ENCODE measurements around the gene PER2.
"Not testable (repeated sequence)": the region's sequence is repeated elsewhere in the genome, so short reads cannot be mapped to it uniquely, and the experiment has no call there.

PER2 gene

DNA sequence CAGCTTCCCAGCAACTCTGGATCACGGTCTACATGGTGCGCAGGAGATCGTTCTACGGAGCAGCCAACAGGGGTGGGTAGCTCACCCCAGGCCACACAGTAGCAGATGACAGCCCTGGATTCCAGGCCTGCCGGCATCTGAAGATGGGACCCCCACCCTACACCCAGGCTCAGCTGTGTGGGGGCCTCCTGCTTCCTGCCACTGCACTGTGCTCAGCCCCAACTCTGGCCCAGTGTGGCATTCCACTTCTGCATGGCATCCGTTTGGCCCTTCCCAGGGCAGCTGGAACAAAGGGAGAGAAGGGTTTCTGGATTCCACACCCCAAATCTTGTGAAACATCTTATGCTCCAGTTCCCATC is 9.1 kb downstream of the PER2 start:
- TF ChIP-seq, protein P1, sequence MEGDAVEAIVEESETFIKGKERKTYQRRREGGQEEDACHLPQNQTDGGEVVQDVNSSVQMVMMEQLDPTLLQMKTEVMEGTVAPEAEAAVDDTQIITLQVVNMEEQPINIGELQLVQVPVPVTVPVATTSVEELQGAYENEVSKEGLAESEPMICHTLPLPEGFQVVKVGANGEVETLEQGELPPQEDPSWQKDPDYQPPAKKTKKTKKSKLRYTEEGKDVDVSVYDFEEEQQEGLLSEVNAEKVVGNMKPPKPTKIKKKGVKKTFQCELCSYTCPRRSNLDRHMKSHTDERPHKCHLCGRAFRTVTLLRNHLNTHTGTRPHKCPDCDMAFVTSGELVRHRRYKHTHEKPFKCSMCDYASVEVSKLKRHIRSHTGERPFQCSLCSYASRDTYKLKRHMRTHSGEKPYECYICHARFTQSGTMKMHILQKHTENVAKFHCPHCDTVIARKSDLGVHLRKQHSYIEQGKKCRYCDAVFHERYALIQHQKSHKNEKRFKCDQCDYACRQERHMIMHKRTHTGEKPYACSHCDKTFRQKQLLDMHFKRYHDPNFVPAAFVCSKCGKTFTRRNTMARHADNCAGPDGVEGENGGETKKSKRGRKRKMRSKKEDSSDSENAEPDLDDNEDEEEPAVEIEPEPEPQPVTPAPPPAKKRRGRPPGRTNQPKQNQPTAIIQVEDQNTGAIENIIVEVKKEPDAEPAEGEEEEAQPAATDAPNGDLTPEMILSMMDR (IDR thresholded peaks at IDR 0.05; ENCODE audit: low read depth, low read length) = no peak
- no peak for DNase-seq (ENCODE audit: extremely low read depth, low read depth)

DNA sequence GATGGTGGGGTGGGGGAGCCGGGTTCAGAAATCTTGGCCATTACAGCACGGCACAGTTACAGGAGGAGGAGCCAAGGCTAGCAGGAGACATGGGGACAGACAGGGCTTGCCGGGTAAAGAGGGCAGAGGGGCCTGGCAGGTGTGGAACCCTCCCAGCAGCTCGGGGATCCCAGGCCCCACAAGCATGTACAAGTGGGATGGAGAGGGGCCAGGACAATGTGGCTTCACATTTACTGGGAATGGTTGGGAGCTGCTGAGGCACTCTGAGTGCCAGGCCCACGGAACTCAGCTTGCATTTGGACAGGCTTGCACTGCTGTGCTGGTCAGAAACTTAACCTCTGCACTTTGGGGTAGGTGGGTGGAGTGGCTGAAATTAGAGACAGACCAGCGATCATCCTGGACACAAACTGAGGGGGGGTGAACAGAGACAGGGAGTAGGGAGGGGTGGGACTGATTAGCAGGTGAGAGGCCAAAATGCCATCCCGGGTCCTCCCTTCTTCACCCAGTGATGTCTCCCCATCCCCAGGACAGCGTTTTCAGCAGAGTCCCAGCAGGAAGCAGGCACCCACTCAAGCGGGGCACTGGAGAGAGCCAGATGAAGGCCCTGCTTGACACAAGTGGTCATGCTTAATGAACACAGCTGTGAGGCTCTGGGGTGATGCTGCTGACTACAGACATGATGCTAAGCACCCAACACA is 9.6 kb downstream of the PER2 start:
- DNase-seq (ENCODE audit: extremely low read depth, low read depth) = no peak
- TF ChIP-seq, protein P1 (IDR thresholded peaks at IDR 0.05; ENCODE audit: low read depth, low read length) = no peak

DNA sequence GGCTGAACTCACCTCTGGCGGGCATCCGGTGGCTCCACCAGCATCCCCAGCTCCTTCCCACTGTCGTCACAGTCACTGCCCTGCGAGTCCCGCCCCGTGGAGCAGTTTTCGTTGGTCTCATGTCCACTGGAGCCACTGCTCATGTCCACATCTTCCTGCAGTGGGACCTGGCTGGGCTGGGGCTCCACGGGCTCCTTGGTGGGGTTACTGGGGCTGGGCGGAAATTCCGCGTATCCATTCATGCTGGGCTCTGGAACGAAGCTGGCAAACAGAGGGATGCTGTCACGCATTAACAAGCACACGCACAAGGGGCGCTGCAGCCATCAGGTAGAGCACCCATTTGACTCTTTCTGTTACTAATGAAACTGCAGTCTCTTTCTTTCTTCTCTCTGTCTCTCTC is 10.7 kb downstream of the PER2 start:
- no peak for DNase-seq (ENCODE audit: extremely low read depth, low read depth)
- TF ChIP-seq, protein P1 (IDR thresholded peaks at IDR 0.05; ENCODE audit: low read depth, low read length) = no peak

DNA sequence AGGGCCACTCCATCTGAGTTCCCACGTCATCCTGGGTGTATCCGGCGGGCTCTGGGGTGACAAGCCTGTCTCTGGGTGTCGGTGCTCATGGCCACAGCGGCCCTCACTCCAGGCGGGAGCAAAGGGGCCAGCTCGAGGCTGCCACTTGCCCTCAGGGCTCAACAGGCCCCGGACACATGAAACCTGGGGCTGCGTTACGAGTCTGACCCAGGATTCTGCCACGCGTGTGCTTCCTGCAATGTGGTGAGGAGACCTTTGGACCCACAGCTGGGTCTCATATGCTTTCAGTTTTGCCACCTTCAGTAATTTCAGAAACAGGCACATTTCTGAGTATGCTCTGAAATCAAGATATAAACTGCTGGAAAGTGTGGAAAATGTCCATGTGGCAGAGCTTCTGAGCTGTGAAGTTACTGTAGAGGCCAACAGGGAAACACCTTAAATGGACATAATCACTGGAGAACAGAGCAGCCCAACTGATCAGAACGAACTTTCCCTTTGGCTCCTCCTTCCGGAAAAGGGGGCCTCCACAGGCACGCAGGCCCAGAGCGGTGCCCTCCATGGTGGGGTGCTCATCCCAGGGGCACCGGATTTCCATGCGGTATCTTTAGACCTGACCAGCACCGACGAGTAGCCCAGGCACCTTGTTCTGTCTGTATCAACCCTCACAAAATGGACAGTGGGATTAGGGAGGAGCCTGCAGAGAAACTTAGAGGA is 14.1 kb downstream of the PER2 start:
- no peak for DNase-seq (ENCODE audit: extremely low read depth, low read depth)
- TF ChIP-seq, protein P1 (IDR thresholded peaks at IDR 0.05; ENCODE audit: low read depth, low read length) = no peak

DNA sequence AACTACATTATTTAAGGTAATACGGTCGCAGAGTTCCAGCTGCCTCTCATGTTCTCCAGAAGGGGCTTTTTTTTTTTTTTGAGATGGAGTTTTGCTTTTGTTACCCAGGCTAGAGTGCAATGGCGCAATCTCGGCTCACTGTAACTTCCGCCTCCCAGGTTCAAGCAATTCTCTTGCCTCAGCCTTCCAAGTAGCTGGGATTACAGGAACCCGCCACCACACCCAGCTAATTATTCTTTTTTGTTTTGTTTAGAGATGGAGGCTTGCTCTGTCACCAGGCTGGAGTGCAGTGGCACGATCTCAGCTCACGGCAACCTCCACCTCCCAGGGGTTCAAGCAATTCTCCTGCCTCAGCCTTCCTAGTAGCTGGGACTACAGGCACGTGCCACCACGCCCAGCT is 15.0 kb downstream of the PER2 start:
- not testable (repeated sequence) for DNase-seq (ENCODE audit: extremely low read depth, low read depth)

DNA sequence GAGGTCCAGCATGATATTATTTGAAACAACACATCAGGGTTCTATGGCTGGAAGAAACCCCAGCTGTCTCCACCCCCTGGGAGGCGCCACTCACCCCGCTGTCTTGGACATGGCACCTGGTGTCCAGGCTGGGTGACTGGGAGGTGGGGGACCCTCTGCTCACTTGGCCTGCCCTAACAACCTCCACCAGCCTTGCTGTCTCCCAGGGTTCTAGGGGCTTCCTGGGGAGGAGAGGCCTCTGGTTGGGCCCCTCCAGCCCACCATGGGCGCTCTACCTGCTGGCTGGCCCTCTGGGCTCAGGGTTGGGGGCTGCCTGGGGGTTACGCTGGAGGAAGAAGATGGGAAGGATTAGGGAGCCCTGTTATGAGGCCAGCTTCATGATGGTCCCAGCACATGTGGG is 16.3 kb downstream of the PER2 start:
- no peak for DNase-seq (ENCODE audit: extremely low read depth, low read depth)
- TF ChIP-seq, protein P1 (IDR thresholded peaks at IDR 0.05; ENCODE audit: low read depth, low read length) = no peak

DNA sequence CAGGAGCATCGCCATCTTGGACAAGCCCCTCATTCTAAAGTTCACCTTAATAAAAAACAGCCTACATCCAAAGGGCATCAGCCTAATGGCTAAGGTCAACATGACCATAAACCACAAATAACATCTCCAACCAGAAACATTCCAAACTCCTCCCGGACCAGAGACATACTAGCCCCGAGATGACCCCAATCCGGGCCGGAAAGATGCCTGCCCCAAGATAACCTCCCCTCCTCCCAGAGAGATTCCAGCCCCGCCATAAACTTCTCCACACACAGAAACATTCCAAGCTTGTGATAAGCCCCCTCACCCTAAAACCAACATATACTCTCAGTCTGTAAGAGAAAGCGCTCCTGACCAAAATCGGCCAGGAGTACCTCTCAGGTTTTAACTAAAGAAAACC is 16.7 kb downstream of the PER2 start:
- DNase-seq (ENCODE audit: extremely low read depth, low read depth) = not testable (repeated sequence)

DNA sequence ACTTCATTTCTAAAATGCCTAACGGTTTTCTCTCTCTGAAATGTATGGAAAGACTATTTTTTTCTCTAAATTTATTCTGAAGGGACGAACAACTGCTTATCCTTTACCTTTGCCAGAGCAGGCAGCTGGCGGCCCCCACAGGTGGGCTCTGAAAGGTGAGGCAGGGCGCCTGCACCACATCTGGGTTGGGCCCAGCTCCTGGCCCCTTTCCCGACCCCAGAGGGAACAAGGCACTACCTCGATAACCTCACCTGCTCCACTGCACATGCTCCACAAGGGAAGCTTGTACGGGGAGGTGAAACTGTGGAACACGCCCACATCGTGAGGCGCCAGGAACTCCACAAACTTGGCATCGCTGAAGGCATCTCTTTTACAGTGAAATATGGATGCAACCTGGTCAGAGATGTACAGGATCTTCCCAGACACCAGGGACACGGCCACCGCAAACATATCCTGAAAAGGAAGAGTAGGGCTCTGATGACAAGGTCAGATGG is 17.3 kb downstream of the PER2 start:
- DNase-seq (ENCODE audit: extremely low read depth, low read depth) = no peak
- TF ChIP-seq, protein P1 (IDR thresholded peaks at IDR 0.05; ENCODE audit: low read depth, low read length) = no peak

All from AG09319 (cell line).